IgD-negative memory B cell (primary cell): ENCODE measurements around the gene KLHL3. TPM values are rescaled to one million over a fixed set of nuclear protein-coding genes. Genes with fewer than 3 reads are reported as not detected.

Experiments
- H3K27ac Mint-ChIP-seq, 3 donors: one replicate each; pipeline ENCODE4 v1.8.0; 2020 to 2022; ENCODE audit warnings: mild to moderate bottlenecking in 3 of 3, mixed read lengths in 3 of 3, moderate library complexity in 1 of 3
- H3K27me3 Mint-ChIP-seq: one replicate; pipeline ENCODE4 v1.8.0; 2021; ENCODE audit warnings: mixed read lengths
- H3K36me3 Mint-ChIP-seq: one replicate; pipeline ENCODE4 v1.8.0; 2020; ENCODE audit warnings: mild to moderate bottlenecking, mixed read lengths
- H3K4me1 Mint-ChIP-seq, 3 donors: one replicate each; pipeline ENCODE4 v1.8.0; 2020 to 2022; ENCODE audit warnings: mixed read lengths in 3 of 3, mild to moderate bottlenecking in 1 of 3
- H3K4me3 Mint-ChIP-seq, 4 donors: one replicate each; pipeline ENCODE4 v1.8.0; 2020 to 2022; ENCODE audit warnings: mild to moderate bottlenecking in 4 of 4, mixed read lengths in 4 of 4, moderate library complexity in 3 of 4
- H3K9me3 Mint-ChIP-seq, 3 donors: one replicate each; pipeline ENCODE4 v1.8.0; 2020 to 2021; ENCODE audit warnings: mixed read lengths in 3 of 3, mild to moderate bottlenecking in 1 of 3
- polyA plus RNA-seq: library from polyadenylated mRNA; unstranded; fragments of 300-500 nt; fragmentation: Illumina TruSeq; gene quantifications from one replicate; pipeline ENCODE4 v1.2.3, GENCODE V29; 2021

The KLHL3 gene
- polyA plus RNA-seq, 1 donor from 2014 or later, result 0.86 TPM

- H3K4me1 Mint-ChIP-seq, result peaks cover 0 to 1% (median 0%) of the 10 kb centered on the region in 3 donors
- H3K27ac Mint-ChIP-seq, result no peak overlapping the region
- peaks cover 7% of the 10 kb centered on the region for H3K27me3 Mint-ChIP-seq
- H3K4me3 Mint-ChIP-seq, result no peak overlapping the region
- H3K9me3 Mint-ChIP-seq, result no peaks in the 10 kb centered on the region
- H3K36me3 Mint-ChIP-seq, result no peaks in the 10 kb centered on the region
Measured at GRCh38 chr5:137613554-137614265, 122.2 kb downstream of the KLHL3 start.

- Mint-ChIP-seq H3K4me3 (no peak overlapping the region), H3K9me3 (no peaks in the 10 kb centered on the region), H3K4me1 (peaks cover 0 to 1% (median 0%) of the 10 kb centered on the region in 3 donors), H3K27ac (no peak overlapping the region), H3K36me3 (no peaks in the 10 kb centered on the region), H3K27me3 (peaks cover 7% of the 10 kb centered on the region)
Measured at GRCh38 chr5:137612576-137612975, 123.3 kb downstream of the KLHL3 start.

DNA sequence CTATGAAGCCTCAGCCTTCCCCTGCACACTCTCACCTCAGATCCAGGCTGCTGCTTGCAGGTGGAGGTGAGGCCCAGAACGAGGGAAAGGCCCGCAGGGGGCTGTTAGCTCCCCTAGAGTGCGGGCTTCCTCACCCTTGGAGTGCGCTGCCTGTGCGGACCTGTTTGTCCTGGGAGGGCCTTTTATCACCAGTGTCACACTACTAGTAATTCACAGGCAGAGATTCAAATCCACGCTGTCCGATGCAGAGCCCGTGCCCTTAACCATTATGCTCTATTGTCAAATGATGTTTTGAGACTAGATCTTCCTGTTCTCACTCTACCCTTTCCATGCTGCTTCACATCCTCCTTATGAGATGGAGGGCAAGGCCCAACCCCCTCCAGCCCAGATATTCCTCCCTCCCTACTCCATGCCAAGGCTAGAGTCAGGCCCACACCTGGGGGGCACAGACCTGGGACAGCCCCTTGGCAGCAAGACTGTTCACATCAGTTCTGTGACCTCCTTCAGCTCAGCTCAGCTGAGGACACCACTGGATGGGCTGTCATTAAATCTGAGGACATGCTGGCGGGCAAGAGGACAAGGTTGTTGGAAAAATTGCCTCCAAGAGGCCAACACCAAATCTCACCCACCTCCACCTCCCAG is 124.0 kb downstream of the KLHL3 start:
- Mint-ChIP-seq H3K27ac (no peak overlapping the region), H3K9me3 (no peaks in the 10 kb centered on the region), H3K4me3 (no peak overlapping the region), H3K4me1 (peaks cover 0 to 1% (median 0%) of the 10 kb centered on the region in 3 donors), H3K36me3 (no peaks in the 10 kb centered on the region), H3K27me3 (peaks cover 7% of the 10 kb centered on the region)

- no peak overlapping the region for H3K4me3 Mint-ChIP-seq
- peaks cover 0 to 1% (median 0%) of the 10 kb centered on the region in 3 donors for H3K4me1 Mint-ChIP-seq
- no peaks in the 10 kb centered on the region for H3K36me3 Mint-ChIP-seq
- peaks cover 7% of the 10 kb centered on the region for H3K27me3 Mint-ChIP-seq
- H3K9me3 Mint-ChIP-seq, result no peaks in the 10 kb centered on the region
- H3K27ac Mint-ChIP-seq, result no peak overlapping the region
Measured at GRCh38 chr5:137611011-137611580, 124.8 kb downstream of the KLHL3 start.

DNA sequence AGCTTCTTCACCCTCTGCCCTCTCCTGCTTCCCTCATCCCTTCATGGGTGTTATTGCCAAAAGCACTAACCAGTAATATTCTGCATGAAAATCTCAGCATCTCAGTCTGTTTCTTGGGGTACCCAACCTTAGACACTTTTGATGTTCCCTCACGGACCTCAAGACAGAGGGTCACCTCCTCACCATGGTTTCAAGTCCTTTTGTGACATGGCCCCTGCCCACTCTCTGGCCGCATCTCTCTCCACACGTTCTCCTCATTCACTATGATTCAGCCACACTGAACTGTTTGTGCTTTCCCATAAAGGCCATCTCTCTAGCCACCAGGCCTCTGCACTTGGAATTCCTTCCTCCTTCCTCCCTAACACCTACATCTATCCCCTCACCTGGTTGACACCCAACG is 125.3 kb downstream of the KLHL3 start:
- H3K27ac Mint-ChIP-seq, result no peak overlapping the region
- H3K27me3 Mint-ChIP-seq, result peaks cover 10% of the 10 kb centered on the region
- H3K4me3 Mint-ChIP-seq, result no peak overlapping the region
- peaks cover 0 to 1% (median 0%) of the 10 kb centered on the region in 3 donors for H3K4me1 Mint-ChIP-seq
- H3K9me3 Mint-ChIP-seq, result no peaks in the 10 kb centered on the region
- no peaks in the 10 kb centered on the region for H3K36me3 Mint-ChIP-seq

GRCh38 chr5:137609127-137609526 is 126.8 kb downstream of the KLHL3 start:
- no peak overlapping the region for H3K27ac Mint-ChIP-seq
- no peak overlapping the region for H3K4me3 Mint-ChIP-seq
- no peaks in the 10 kb centered on the region for H3K36me3 Mint-ChIP-seq
- H3K4me1 Mint-ChIP-seq, result peaks cover 0 to 1% (median 0%) of the 10 kb centered on the region in 3 donors
- H3K27me3 Mint-ChIP-seq, result peaks cover 17% of the 10 kb centered on the region
- no peaks in the 10 kb centered on the region for H3K9me3 Mint-ChIP-seq

DNA sequence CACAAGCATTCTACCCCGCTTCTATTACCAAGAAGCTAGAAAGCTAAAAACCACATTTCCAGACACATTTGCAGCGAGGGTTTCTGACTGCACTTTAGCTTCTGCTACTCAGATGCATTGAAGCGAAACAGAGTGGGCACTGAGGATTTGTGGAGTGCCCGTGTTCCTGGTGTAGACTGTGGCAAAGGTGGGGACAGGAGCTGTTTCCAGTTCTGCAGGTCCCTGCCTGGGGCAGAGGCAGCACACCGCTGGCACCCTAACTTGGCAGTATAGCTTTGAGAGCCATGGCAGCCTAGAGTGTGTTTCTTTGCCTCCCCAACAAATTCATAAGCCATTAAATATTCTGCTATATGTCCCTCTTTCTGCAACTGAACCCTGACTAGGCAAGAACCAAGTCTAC is 128.1 kb downstream of the KLHL3 start:
- peaks cover 19% of the 10 kb centered on the region for H3K27me3 Mint-ChIP-seq
- H3K27ac Mint-ChIP-seq, result no peak overlapping the region
- H3K36me3 Mint-ChIP-seq, result no peaks in the 10 kb centered on the region
- H3K4me3 Mint-ChIP-seq, result no peak overlapping the region
- H3K4me1 Mint-ChIP-seq, result peaks cover 0 to 1% (median 0%) of the 10 kb centered on the region in 3 donors
- no peaks in the 10 kb centered on the region for H3K9me3 Mint-ChIP-seq

GRCh38 chr5:137606401-137606800 is 129.5 kb downstream of the KLHL3 start:
- Mint-ChIP-seq H3K4me1 (peaks cover 0 to 1% (median 0%) of the 10 kb centered on the region in 3 donors), H3K36me3 (no peaks in the 10 kb centered on the region), H3K9me3 (no peaks in the 10 kb centered on the region), H3K27ac (no peak overlapping the region), H3K27me3 (peaks cover 19% of the 10 kb centered on the region), H3K4me3 (no peak overlapping the region)

- H3K9me3 Mint-ChIP-seq, result no peaks in the 10 kb centered on the region
- H3K4me3 Mint-ChIP-seq, result no peak overlapping the region
- no peak overlapping the region for H3K27ac Mint-ChIP-seq
- H3K4me1 Mint-ChIP-seq, result no peaks in the 10 kb centered on the region
- H3K36me3 Mint-ChIP-seq, result no peaks in the 10 kb centered on the region
- peaks cover 14% of the 10 kb centered on the region for H3K27me3 Mint-ChIP-seq
Measured at GRCh38 chr5:137605411-137605810, 130.5 kb downstream of the KLHL3 start.

- Mint-ChIP-seq H3K4me3 (no peak overlapping the region), H3K4me1 (no peaks in the 10 kb centered on the region), H3K27me3 (peaks cover 15% of the 10 kb centered on the region), H3K27ac (no peak overlapping the region), H3K9me3 (no peaks in the 10 kb centered on the region), H3K36me3 (no peaks in the 10 kb centered on the region)
Measured at GRCh38 chr5:137604348-137605095, 131.4 kb downstream of the KLHL3 start.

- Mint-ChIP-seq H3K36me3 (no peaks in the 10 kb centered on the region), H3K4me3 (no peak overlapping the region), H3K4me1 (no peaks in the 10 kb centered on the region), H3K27me3 (peaks cover 17% of the 10 kb centered on the region), H3K9me3 (no peaks in the 10 kb centered on the region), H3K27ac (no peak overlapping the region)
Measured at GRCh38 chr5:137603891-137604290, 132.0 kb downstream of the KLHL3 start.

GRCh38 chr5:137603356-137603755 is 132.5 kb downstream of the KLHL3 start:
- Mint-ChIP-seq H3K27me3 (peaks cover 17% of the 10 kb centered on the region), H3K4me3 (no peak overlapping the region), H3K9me3 (no peaks in the 10 kb centered on the region), H3K27ac (no peak overlapping the region), H3K36me3 (no peaks in the 10 kb centered on the region), H3K4me1 (no peaks in the 10 kb centered on the region)

GRCh38 chr5:137602721-137603273 is 133.1 kb downstream of the KLHL3 start:
- Mint-ChIP-seq H3K4me1 (no peaks in the 10 kb centered on the region), H3K27ac (no peak overlapping the region), H3K9me3 (no peaks in the 10 kb centered on the region), H3K27me3 (peaks cover 17% of the 10 kb centered on the region), H3K36me3 (no peaks in the 10 kb centered on the region), H3K4me3 (no peak overlapping the region)

GRCh38 chr5:137600721-137601360 is 135.0 kb downstream of the KLHL3 start:
- Mint-ChIP-seq H3K4me3 (no peak overlapping the region), H3K36me3 (no peaks in the 10 kb centered on the region), H3K27ac (no peak overlapping the region), H3K4me1 (no peaks in the 10 kb centered on the region), H3K27me3 (peaks cover 24% of the 10 kb centered on the region), H3K9me3 (no peaks in the 10 kb centered on the region)
